Neural progenitor cell (in vitro differentiated cells): Measurements from ENCODE around the gene ATF7IP. TPM values are rescaled to one million over a fixed set of nuclear protein-coding genes. Genes with fewer than 3 reads are reported as not detected.
A peak's percentile ranks its signal among the peaks of the same experiment; 100 is the strongest.

Source experiments
- DNase-seq: peaks from one replicate; pipeline ENCODE4 v3.0.0-alpha.2; 2016; ENCODE audit warnings: low spot score
- H2AFZ ChIP-seq: fragments of 200-600 bp; sonication (generic); replicated peaks from 2 replicates; pipeline ENCODE4 v1.6.1; 2016; ENCODE audit warnings: antibody characterized with exemption
- H3F3A ChIP-seq: fragments of 200-600 bp; sonication (generic); 2 replicates; pipeline ENCODE4 v1.6.1; 2016; ENCODE audit warnings: antibody characterized with exemption, low read depth
- H3K27ac ChIP-seq: fragments of 200-600 bp; sonication (generic); 2 replicates; pipeline ENCODE4 v1.5.1; 2016; ENCODE audit warnings: mild to moderate bottlenecking
- H3K27me3 ChIP-seq: fragments of 200-600 bp; sonication (generic); 2 replicates; pipeline ENCODE4 v1.6.1; 2016; ENCODE audit warnings: mild to moderate bottlenecking, moderate library complexity
- H3K36me3 ChIP-seq: fragments of 200-600 bp; sonication (generic); 2 replicates; pipeline ENCODE4 v1.5.1; 2016
- H3K4me1 ChIP-seq: fragments of 200-600 bp; sonication (generic); 2 replicates; pipeline ENCODE4 v1.6.1; 2016; ENCODE audit warnings: mixed run types
- H3K4me2 ChIP-seq: fragments of 200-600 bp; sonication (generic); 2 replicates; pipeline ENCODE4 v1.6.1; 2016
- H3K4me3 ChIP-seq: fragments of 200-600 bp; sonication (generic); 2 replicates; pipeline ENCODE4 v1.5.1; 2016
- H3K79me2 ChIP-seq: fragments of 200-600 bp; sonication (generic); 2 replicates; pipeline ENCODE4 v1.6.1; 2016; ENCODE audit warnings: low read depth
- H3K9ac ChIP-seq: fragments of 200-600 bp; sonication (generic); 2 replicates; pipeline ENCODE4 v1.6.1; 2016
- H3K9me3 ChIP-seq: fragments of 200-600 bp; sonication (generic); 2 replicates; pipeline ENCODE4 v1.5.1; 2016; ENCODE audit warnings: low read depth
- H4K20me1 ChIP-seq: fragments of 200-600 bp; sonication (generic); 2 replicates; pipeline ENCODE4 v1.6.1; 2016; ENCODE audit warnings: low read depth
- H3K27ac Mint-ChIP-seq: 3 replicates; pipeline ENCODE4 v1.8.0; 2021; ENCODE audit warnings: mixed read lengths
- H3K27me3 Mint-ChIP-seq: 2 replicates; pipeline ENCODE4 v1.8.0; 2022; ENCODE audit warnings: low read depth, mild to moderate bottlenecking, inconsistent platforms, moderate library complexity, mixed read lengths; ENCODE audit not compliant: insufficient read depth
- H3K36me3 Mint-ChIP-seq: 3 replicates; pipeline ENCODE4 v1.8.0; 2021; ENCODE audit warnings: mixed read lengths
- H3K4me1 Mint-ChIP-seq: 3 replicates; pipeline ENCODE4 v1.8.0; 2021; ENCODE audit warnings: mixed read lengths
- H3K4me3 Mint-ChIP-seq: 3 replicates; pipeline ENCODE4 v1.8.0; 2021; ENCODE audit warnings: mild to moderate bottlenecking, moderate library complexity, mixed read lengths
- H3K9me3 Mint-ChIP-seq: 3 replicates; pipeline ENCODE4 v1.8.0; 2020; ENCODE audit warnings: mixed read lengths
- EZH2 ChIP-seq: fragments of 200-600 bp; sonication (generic); IDR thresholded peaks from 2 replicates; pipeline ENCODE4 v1.6.1; 2017; ENCODE audit warnings: antibody characterized with exemption, mild to moderate bottlenecking, moderate library complexity
- EZH2phosphoT487 ChIP-seq: fragments of 200-600 bp; sonication (generic); IDR thresholded peaks from 2 replicates; pipeline ENCODE4 v1.6.1; 2017; ENCODE audit warnings: antibody characterized with exemption
- total RNA-seq: library from RNA; depleted of rRNA; stranded (reverse); fragments of >200 nt; gene quantifications from 2 replicates; pipeline ENCODE4 v1.2.3, GENCODE V29; 2015; ENCODE audit warnings: low replicate concordance
- TF ChIP-seq, protein P1 (sequence below): fragments of 200-600 bp; sonication (generic); IDR thresholded peaks from 2 replicates; pipeline ENCODE4 v1.5.1; 2017; ENCODE audit warnings: antibody characterized with exemption, mild to moderate bottlenecking

Gene ATF7IP
- total RNA-seq, 1 donor from 2014 or later: 187 TPM

GRCh38 chr12:14514154-14514842 is 148.8 kb downstream of the ATF7IP start:
- Histone ChIP-seq H3K9me3 (no peaks in the 10 kb centered on the region), H3K27ac (no peak overlapping the region), H3K36me3 (no peaks in the 10 kb centered on the region), H3K79me2 (no peaks in the 10 kb centered on the region), H3K4me2 (no peak overlapping the region), H3F3A (no peaks in the 10 kb centered on the region), H2AFZ (no peak overlapping the region), H3K27me3 (no peaks in the 10 kb centered on the region), H3K9ac (no peak overlapping the region), H3K4me3 (no peak overlapping the region), H4K20me1 (no peaks in the 10 kb centered on the region), H3K4me1 (no peaks in the 10 kb centered on the region)
- Mint-ChIP-seq H3K4me1 (no peaks in the 10 kb centered on the region), H3K27ac (no peak overlapping the region), H3K4me3 (no peak overlapping the region), H3K27me3 (no peaks in the 10 kb centered on the region), H3K9me3 (no peaks in the 10 kb centered on the region), H3K36me3 (no peaks in the 10 kb centered on the region)
- TF ChIP-seq EZH2phosphoT487: no peak
- TF ChIP-seq, protein P1, sequence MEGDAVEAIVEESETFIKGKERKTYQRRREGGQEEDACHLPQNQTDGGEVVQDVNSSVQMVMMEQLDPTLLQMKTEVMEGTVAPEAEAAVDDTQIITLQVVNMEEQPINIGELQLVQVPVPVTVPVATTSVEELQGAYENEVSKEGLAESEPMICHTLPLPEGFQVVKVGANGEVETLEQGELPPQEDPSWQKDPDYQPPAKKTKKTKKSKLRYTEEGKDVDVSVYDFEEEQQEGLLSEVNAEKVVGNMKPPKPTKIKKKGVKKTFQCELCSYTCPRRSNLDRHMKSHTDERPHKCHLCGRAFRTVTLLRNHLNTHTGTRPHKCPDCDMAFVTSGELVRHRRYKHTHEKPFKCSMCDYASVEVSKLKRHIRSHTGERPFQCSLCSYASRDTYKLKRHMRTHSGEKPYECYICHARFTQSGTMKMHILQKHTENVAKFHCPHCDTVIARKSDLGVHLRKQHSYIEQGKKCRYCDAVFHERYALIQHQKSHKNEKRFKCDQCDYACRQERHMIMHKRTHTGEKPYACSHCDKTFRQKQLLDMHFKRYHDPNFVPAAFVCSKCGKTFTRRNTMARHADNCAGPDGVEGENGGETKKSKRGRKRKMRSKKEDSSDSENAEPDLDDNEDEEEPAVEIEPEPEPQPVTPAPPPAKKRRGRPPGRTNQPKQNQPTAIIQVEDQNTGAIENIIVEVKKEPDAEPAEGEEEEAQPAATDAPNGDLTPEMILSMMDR: peak; percentile 42
- TF ChIP-seq EZH2: no peak
- peak; percentile 21 for DNase-seq

GRCh38 chr12:14514946-14515345 is 149.5 kb downstream of the ATF7IP start:
- Mint-ChIP-seq H3K4me1 (no peaks in the 10 kb centered on the region), H3K4me3 (no peak overlapping the region)

DNA sequence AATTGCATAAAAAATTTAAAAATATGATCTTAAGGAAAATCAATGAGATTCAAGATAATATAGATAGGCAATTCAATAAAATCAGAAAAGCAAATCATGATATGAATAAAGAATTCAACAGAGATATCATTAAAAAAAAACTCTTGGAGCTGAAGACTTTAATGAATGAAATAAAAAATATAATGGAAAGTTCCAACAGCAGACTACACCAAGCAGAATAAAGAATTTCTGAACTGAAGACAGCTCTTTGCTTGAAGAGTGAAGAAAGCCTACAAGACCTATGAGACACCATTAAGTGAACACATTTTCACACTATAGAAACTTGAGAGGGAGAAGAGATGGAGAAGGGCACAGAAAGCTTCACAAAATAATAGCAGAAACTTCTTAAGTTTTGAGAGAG is 156.3 kb downstream of the ATF7IP start:
- H3K4me1 Mint-ChIP-seq: no peaks in the 10 kb centered on the region
- Histone ChIP-seq H3K4me1 (no peaks in the 10 kb centered on the region), H4K20me1 (no peaks in the 10 kb centered on the region), H3K27ac (no peak overlapping the region), H3K36me3 (no peaks in the 10 kb centered on the region), H3K4me3 (no peak overlapping the region), H3K79me2 (no peaks in the 10 kb centered on the region), H3K4me2 (no peak overlapping the region), H3K9me3 (peaks cover 9% of the 10 kb centered on the region), H2AFZ (no peak overlapping the region), H3K9ac (no peak overlapping the region), H3K27me3 (no peaks in the 10 kb centered on the region), H3F3A (no peaks in the 10 kb centered on the region)
- H3K27me3 Mint-ChIP-seq: no peaks in the 10 kb centered on the region
- no peaks in the 10 kb centered on the region for H3K36me3 Mint-ChIP-seq
- H3K4me3 Mint-ChIP-seq: no peak overlapping the region
- no peak for DNase-seq
- no peak overlapping the region for H3K27ac Mint-ChIP-seq
- peaks cover 31% of the 10 kb centered on the region for H3K9me3 Mint-ChIP-seq
- TF ChIP-seq, protein P1: no peak
- no peak for TF ChIP-seq EZH2
- no peak for TF ChIP-seq EZH2phosphoT487

More at GRCh38 chr12:14514946-14515345, 149.5 kb downstream of the ATF7IP start:
- Histone ChIP-seq H2AFZ (no peak overlapping the region), H3K9me3 (no peaks in the 10 kb centered on the region), H4K20me1 (no peaks in the 10 kb centered on the region), H3K27ac (no peak overlapping the region), H3K36me3 (no peaks in the 10 kb centered on the region), H3K4me1 (no peaks in the 10 kb centered on the region), H3K4me2 (no peak overlapping the region), H3F3A (no peaks in the 10 kb centered on the region), H3K4me3 (no peak overlapping the region), H3K9ac (no peak overlapping the region), H3K27me3 (no peaks in the 10 kb centered on the region), H3K79me2 (no peaks in the 10 kb centered on the region)
- TF ChIP-seq, protein P1: no peak
- TF ChIP-seq EZH2phosphoT487 (no peak), EZH2 (no peak)
- Mint-ChIP-seq H3K27me3 (no peaks in the 10 kb centered on the region), H3K27ac (no peak overlapping the region), H3K9me3 (no peaks in the 10 kb centered on the region), H3K36me3 (no peaks in the 10 kb centered on the region)
- DNase-seq: no peak
